T-helper 17 cell (primary cell): Measurements from ENCODE around the gene MED29. TPM values are rescaled to one million over a fixed set of nuclear protein-coding genes. Genes with fewer than 3 reads are reported as not detected.
A peak's percentile ranks its signal among the peaks of the same experiment; 100 is the strongest.

Experiments used
- ATAC-seq: fragments of 150-1000 bp; cut with Tn5 transposase; 2 replicates; pipeline ENCODE4 v1.10.0; 2021; ENCODE audit warnings: mild to moderate bottlenecking, moderate library complexity
- DNase-seq, 3 donors: peaks; one replicate each; pipeline versions ENCODE4 v3.0.0 to v3.0.0-alpha.2; 2020 to 2021
- H3K9me3 ChIP-seq: one replicate; pipeline ENCODE4 v1.7.0; 2013; ENCODE audit warnings: low read length, mild to moderate bottlenecking; ENCODE audit not compliant: control insufficient read depth, poor library complexity, severe bottlenecking
- H3K27ac Mint-ChIP-seq: one replicate; pipeline ENCODE4 v1.8.0; 2022; ENCODE audit warnings: mild to moderate bottlenecking, moderate library complexity, mixed read lengths
- H3K27me3 Mint-ChIP-seq: one replicate; pipeline ENCODE4 v1.8.0; 2022; ENCODE audit warnings: mixed read lengths
- H3K36me3 Mint-ChIP-seq: one replicate; pipeline ENCODE4 v1.8.0; 2022; ENCODE audit warnings: low read depth, mixed read lengths
- H3K4me1 Mint-ChIP-seq: one replicate; pipeline ENCODE4 v1.8.0; 2022; ENCODE audit warnings: mild to moderate bottlenecking, mixed read lengths
- H3K4me3 Mint-ChIP-seq: one replicate; pipeline ENCODE4 v1.8.0; 2022; ENCODE audit warnings: mild to moderate bottlenecking, moderate library complexity, mixed read lengths
- total RNA-seq, 4 donors: library from RNA in 2 of 4; stranded (reverse) in 2 of 4; gene quantifications; one replicate each; pipeline ENCODE4 v1.2.3 and lab custom pipeline; 2022 to 2026

The MED29 gene
- total RNA-seq, 2 donors from 2014 or later = 43.4 to 43.6 TPM

DNA sequence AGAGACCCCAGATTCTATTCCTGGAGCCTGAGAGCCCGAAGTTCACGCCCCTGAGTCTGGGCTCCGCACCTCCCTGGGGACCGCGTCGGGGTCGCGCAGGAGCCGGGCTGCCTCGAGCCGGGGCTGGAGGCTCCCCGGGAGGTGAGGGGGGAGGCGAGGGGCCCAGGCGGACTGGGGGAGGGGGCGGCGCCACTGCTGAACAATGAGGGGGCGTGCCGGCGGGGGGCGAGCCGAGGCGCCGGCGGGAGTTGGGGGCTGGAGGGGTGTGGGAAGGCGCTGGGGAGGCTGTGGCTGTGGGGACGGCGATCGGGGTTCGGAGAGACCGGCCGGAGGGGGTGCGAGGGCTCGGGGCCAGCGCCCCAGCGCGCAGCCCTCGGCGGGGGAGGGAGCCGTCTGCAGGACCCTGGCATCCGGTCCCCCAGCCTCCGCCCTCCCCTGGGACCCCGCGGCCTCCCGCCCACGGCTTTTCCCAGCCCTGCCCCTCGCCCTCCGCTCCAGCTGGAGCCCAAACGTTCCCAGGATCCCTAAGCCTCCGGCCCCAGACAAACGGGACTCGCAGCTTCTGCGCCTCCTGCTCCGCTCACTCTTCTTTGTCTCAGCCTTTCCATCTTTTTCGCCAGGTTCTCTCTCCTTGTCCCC is 22.2 kb downstream of the MED29 start:
- H3K4me3 Mint-ChIP-seq = peak overlapping the region; percentile 94
- H3K9me3 ChIP-seq = no peaks in the 10 kb centered on the region
- peak overlapping the region; percentile 99 for H3K27ac Mint-ChIP-seq
- H3K27me3 Mint-ChIP-seq = no peaks in the 10 kb centered on the region
- peaks cover 45% of the 10 kb centered on the region for H3K4me1 Mint-ChIP-seq
- DNase-seq (peak in 2 of 3 donors; percentile 38 to 44), ATAC-seq (no peak)
- peaks cover 12% of the 10 kb centered on the region for H3K36me3 Mint-ChIP-seq

DNA sequence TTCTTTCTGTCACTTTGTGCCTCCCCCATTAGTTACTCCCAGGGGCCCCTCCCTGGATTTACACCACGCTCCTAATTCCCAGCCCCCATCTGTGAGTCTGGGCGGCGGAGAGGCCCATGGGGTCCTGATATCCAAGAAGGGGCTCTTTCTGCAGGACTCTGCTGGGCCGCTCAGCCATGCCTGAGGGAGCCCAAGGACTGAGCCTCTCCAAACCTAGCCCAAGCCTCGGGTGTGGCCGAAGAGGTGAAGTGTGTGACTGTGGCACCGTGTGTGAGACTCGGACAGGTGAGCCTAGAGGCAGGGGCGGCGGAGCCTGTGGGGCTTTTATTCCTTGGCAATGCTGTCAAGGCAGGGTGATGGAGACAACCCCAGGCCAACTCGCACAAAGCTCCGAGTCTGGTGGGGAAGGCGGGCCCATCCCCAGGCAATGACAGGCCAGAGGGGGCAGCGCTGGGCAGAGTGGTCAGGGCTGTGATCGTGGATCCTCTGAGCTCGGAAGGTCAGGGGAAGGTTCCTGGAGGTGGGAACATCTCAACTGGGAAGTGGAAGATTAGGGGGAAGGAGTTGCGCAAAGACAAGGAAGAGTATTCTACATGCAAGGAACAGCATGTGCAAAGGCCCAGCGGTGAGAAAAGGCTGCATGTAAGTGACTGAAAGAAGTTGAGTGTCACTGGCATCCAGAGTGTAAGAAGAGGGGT is 22.9 kb downstream of the MED29 start:
- ATAC-seq = no peak
- H3K4me1 Mint-ChIP-seq = peaks cover 39% of the 10 kb centered on the region
- no peaks in the 10 kb centered on the region for H3K9me3 ChIP-seq
- DNase-seq = no peak
- peak overlapping the region; percentile 99 for H3K27ac Mint-ChIP-seq
- peak overlapping the region; percentile 94 for H3K4me3 Mint-ChIP-seq
- no peaks in the 10 kb centered on the region for H3K27me3 Mint-ChIP-seq
- peaks cover 6% of the 10 kb centered on the region for H3K36me3 Mint-ChIP-seq

DNA sequence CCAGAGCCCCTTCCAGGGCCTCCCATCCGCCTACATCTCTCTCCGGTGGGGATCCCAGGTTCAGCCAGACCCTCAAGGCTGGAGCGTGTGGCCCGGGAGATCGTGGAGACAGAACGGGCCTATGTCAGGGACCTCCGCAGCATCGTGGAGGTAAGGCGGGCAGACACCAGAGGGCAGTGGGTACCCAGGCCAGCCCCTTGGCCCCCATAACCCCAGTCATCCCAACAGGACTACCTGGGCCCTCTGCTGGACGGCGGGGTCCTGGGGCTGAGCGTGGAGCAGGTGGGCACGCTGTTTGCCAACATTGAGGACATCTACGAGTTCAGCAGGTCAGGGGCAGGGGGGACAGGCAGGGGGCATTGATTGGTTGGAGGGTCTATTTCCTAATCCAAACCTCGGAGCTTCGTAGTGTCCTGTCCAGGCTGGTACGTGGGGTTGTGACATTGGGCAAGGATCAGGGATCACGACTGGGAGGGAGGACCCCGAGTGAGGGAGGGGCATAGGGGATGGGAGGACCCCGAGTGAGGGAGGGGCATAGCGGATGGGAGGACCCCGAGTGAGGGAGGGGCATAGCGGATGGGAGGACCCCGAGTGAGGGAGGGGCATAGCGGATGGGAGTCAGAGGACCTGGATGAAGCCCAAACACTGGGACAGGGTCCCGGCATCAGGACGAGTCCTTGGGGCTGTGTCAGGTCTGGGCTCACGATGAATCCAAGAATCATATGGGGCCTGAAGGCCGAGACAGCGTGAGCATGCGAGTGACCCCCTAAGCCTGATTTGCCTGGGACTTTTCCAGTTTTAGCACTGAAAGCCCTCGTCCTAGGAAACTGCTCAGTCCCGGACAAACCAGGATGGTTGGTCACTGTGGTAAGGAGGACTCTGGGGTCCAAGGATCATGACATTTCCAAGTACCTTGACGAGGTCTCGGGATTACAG is 24.2 kb downstream of the MED29 start:
- no peaks in the 10 kb centered on the region for H3K27me3 Mint-ChIP-seq
- peaks cover 4% of the 10 kb centered on the region for H3K36me3 Mint-ChIP-seq
- ATAC-seq = no peak
- DNase-seq = no peak
- no peaks in the 10 kb centered on the region for H3K9me3 ChIP-seq
- peaks cover 32% of the 10 kb centered on the region for H3K4me1 Mint-ChIP-seq
- peak overlapping the region; percentile 99 for H3K27ac Mint-ChIP-seq
- peak overlapping the region; percentile 52 for H3K4me3 Mint-ChIP-seq

DNA sequence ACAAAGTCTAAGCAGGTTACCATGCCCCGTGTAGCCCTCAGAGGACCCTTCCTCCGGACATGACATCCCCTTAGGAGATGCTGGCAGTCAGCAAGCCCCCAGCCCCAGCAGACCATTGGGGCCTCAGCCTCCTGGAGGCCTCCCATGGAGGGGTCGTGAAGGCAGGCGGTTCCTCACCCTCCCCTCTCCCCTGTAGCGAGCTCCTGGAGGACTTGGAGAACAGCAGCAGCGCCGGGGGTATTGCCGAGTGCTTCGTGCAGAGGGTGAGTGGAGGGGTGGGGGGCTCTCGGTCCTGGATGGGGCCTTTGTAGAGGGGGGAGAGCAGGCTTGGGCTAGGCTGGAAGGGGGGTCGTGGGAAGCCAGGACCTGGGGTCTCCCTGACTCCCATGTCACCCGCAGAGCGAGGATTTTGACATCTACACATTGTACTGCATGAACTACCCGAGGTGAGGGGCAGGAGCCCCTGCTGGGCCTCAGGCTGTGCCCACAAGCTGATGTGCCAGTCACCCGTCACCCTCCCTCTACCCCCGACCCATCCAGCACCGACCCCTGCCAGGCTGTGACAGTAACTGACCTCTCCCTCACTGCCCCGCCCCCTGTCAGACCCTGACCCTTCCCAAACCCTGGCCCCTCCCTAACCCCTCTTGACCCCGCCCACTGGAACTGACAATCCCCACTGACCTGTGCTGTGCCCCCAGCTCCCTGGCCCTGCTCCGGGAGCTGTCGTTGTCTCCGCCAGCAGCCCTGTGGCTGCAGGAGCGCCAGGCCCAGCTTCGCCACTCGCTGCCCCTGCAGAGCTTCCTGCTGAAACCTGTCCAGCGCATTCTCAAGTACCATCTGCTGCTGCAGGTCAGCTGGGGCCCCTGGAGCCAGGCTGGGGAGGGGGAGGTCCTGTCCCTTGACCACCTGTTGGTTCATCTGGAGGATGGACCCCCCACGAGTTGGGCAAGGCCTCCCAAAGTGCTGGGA is 25.3 kb downstream of the MED29 start:
- peak overlapping the region; percentile 21 for H3K4me3 Mint-ChIP-seq
- H3K36me3 Mint-ChIP-seq = peaks cover 2% of the 10 kb centered on the region
- no peak overlapping the region for H3K27ac Mint-ChIP-seq
- no peak for ATAC-seq
- no peaks in the 10 kb centered on the region for H3K27me3 Mint-ChIP-seq
- DNase-seq = no peak
- H3K4me1 Mint-ChIP-seq = peaks cover 21% of the 10 kb centered on the region
- no peaks in the 10 kb centered on the region for H3K9me3 ChIP-seq

DNA sequence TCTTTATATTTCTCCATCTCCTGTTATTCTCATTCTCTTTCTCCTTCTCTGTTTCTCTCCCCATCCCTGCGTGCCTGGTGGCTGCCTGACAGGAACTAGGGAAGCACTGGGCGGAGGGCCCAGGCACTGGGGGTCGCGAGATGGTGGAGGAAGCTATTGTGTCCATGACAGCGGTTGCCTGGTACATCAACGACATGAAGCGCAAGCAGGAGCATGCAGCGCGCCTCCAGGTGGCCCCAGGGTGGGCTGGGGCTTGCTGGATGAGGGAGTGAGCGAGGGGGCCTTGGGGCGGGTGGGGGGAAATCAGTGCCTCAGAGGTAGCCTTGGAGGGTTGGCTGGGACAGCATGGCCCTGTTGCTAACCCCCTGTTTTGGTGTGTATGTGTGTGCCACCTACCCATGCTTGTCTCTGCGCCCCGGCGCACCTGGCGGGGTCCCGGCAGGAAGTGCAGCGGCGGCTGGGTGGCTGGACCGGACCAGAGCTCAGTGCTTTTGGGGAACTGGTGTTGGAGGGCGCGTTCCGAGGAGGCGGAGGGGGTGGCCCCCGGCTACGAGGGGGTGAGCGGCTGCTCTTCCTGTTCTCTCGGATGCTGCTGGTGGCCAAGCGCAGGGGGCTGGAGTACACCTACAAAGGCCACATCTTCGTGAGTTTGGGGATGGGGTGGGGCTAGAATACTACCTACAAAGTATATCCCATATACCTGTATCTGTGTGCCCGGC is 26.4 kb downstream of the MED29 start:
- ATAC-seq (no peak), DNase-seq (no peak)
- H3K27me3 Mint-ChIP-seq = no peaks in the 10 kb centered on the region
- H3K36me3 Mint-ChIP-seq = no peaks in the 10 kb centered on the region
- no peaks in the 10 kb centered on the region for H3K9me3 ChIP-seq
- H3K4me1 Mint-ChIP-seq = peaks cover 14% of the 10 kb centered on the region
- no peak overlapping the region for H3K4me3 Mint-ChIP-seq
- H3K27ac Mint-ChIP-seq = peak overlapping the region; percentile 45

DNA sequence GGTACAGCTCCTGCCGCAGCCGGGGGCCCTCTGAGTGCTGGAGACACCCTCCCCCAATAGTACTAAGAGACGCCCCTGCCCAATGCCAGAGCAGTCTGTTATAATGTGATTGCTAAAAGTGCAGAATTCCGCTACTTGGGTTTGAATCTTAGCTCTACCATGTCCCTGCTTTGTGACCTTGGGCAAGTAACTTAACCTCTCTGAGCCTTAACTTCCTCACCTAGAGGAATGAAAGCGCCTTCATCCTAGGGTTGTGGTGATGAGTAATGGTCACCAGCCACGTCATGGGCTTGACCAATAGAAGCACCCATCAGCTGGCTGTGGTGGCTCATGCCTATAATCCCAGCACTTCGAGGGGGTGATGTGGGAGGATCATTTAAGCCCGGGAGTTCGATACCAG is 27.8 kb downstream of the MED29 start:
- Mint-ChIP-seq H3K36me3 (no peaks in the 10 kb centered on the region), H3K4me3 (no peak overlapping the region), H3K27me3 (no peaks in the 10 kb centered on the region), H3K27ac (no peak overlapping the region), H3K4me1 (peaks cover 9% of the 10 kb centered on the region)
- DNase-seq (no peak), ATAC-seq (no peak)
- H3K9me3 ChIP-seq = no peaks in the 10 kb centered on the region

DNA sequence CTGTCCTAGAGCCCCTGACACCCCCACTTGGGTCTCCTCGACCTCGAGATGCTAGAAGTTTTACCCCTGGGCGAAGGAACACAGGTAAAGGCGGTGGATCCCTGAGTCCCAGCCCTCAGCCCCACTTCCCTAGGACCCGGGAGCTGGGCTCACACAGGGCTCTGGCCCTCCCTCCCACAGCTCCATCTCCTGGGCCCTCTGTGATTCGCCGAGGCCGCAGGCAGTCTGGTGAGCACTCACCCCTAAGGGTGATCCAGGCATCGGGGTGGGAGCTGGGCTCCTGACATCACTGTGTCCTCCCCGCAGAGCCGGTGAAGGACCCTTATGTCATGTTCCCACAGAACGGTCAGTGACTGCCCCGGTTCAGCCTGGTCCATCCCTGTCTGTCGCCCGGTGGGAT is 29.6 kb downstream of the MED29 start:
- H3K27me3 Mint-ChIP-seq = no peaks in the 10 kb centered on the region
- DNase-seq = no peak
- no peak overlapping the region for H3K27ac Mint-ChIP-seq
- ATAC-seq = no peak
- H3K36me3 Mint-ChIP-seq = no peaks in the 10 kb centered on the region
- peaks cover 7% of the 10 kb centered on the region for H3K4me1 Mint-ChIP-seq
- no peaks in the 10 kb centered on the region for H3K9me3 ChIP-seq
- no peak overlapping the region for H3K4me3 Mint-ChIP-seq

DNA sequence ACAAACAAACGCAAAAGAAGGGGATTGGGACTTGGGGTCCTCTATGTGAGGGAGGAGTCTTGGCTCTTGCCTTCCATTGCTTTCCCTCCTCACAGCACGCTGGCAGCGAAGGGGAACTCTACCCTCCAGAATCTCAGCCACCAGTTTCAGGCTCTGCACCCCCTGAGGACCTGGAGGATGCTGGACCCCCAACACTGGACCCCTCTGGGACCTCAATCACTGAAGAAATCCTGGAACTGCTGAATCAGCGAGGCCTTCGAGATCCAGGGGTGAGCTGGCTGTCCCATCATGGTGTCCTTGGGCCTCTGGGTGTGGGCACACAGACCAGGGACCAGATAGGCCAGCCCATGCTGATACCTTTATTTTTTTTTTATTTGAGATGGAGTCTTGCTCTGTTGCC is 30.8 kb downstream of the MED29 start:
- no peak overlapping the region for H3K4me3 Mint-ChIP-seq
- H3K9me3 ChIP-seq = no peaks in the 10 kb centered on the region
- H3K36me3 Mint-ChIP-seq = peaks cover 3% of the 10 kb centered on the region
- no peak overlapping the region for H3K27ac Mint-ChIP-seq
- ATAC-seq = no peak
- DNase-seq = no peak
- no peaks in the 10 kb centered on the region for H3K27me3 Mint-ChIP-seq
- H3K4me1 Mint-ChIP-seq = peaks cover 13% of the 10 kb centered on the region

DNA sequence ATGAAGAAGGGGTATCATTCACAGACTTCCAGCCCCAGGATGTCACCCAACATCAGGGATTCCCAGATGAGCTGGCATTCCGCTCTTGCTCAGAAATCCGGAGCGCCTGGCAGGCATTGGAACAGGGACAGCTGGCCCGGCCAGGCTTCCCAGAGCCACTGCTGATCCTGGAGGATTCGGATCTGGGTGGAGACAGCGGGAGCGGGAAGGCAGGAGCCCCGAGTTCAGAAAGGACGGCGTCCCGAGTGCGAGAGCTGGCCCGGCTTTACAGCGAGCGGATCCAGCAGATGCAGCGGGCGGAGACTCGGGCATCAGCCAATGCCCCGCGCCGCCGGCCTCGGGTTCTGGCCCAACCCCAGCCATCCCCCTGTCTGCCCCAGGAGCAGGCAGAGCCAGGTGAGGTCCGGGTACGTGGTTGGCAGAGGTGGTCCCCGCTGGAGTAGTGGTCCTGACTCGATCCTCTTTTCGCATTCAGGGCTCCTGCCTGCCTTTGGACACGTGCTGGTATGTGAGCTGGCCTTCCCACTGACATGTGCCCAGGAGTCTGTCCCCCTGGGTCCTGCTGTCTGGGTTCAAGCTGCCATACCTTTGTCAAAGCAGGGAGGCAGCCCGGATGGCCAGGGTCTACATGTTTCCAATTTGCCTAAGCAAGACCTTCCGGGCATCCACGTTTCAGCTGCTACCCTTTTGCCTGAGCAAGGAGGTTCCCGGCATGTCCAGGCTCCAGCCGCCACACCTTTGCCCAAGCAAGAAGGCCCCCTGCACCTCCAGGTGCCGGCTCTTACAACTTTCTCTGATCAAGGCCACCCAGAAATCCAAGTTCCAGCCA is 32.3 kb downstream of the MED29 start:
- no peak overlapping the region for H3K4me3 Mint-ChIP-seq

DNA sequence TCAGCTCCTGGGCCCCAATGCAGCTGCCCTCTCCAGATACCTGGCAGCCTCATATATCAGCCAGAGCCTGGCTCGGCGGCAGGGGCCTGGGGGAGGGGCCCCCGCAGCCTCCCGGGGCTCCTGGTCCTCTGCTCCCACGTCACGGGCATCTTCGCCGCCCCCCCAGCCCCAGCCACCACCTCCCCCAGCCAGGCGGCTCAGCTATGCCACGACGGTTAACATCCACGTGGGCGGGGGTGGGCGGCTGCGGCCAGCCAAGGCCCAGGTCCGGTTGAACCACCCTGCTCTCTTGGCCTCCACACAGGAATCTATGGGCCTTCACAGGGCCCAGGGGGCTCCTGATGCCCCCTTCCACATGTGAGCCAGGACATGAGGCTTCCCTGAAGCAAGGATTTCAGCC is 33.8 kb downstream of the MED29 start:
- H3K9me3 ChIP-seq = no peaks in the 10 kb centered on the region
- peak overlapping the region; percentile 85 for H3K27ac Mint-ChIP-seq

More for the DNA sequence above, 32.3 kb downstream of the MED29 start:
- no peak for DNase-seq
- no peaks in the 10 kb centered on the region for H3K9me3 ChIP-seq
- H3K27ac Mint-ChIP-seq = peak overlapping the region; percentile 85
- H3K27me3 Mint-ChIP-seq = no peaks in the 10 kb centered on the region
- peaks cover 3% of the 10 kb centered on the region for H3K36me3 Mint-ChIP-seq
- peaks cover 11% of the 10 kb centered on the region for H3K4me1 Mint-ChIP-seq
- ATAC-seq = no peak

DNA sequence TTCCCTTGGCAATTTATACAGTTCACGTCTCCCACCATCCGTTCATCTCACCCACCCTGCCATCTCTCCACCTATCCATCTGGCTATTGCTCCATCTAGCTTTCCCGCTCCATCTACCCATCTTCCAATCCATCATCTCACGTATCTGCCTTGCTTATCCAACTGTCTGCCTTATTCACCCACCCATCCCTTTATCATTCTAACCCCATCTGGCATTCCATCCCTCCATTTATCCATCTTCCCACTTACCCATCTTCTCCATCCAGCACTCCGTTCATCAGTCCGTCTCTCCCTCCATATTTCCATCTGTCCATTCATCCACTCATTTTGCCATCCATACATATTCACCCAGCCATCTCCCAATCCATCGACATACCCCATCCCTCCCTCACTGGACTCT is 34.6 kb downstream of the MED29 start:
- Mint-ChIP-seq H3K4me1 (peaks cover 15% of the 10 kb centered on the region), H3K27me3 (no peaks in the 10 kb centered on the region), H3K4me3 (no peak overlapping the region), H3K36me3 (peaks cover 3% of the 10 kb centered on the region), H3K27ac (peak overlapping the region; percentile 85)
- ATAC-seq (no peak), DNase-seq (no peak)
- H3K9me3 ChIP-seq = no peaks in the 10 kb centered on the region

More for the DNA sequence above, 33.8 kb downstream of the MED29 start:
- Mint-ChIP-seq H3K4me3 (no peak overlapping the region), H3K4me1 (peaks cover 11% of the 10 kb centered on the region), H3K27me3 (no peaks in the 10 kb centered on the region), H3K36me3 (peaks cover 3% of the 10 kb centered on the region)
- DNase-seq (no peak), ATAC-seq (no peak)
